Omental fat pad (tissue), 4 donors: ENCODE data around the gene TESK1. TPM values are rescaled to one million over a fixed set of nuclear protein-coding genes. Genes with fewer than 3 reads are reported as not detected.
A peak's percentile ranks its signal among the peaks of the same experiment; 100 is the strongest.

Experiments
- ATAC-seq: fragments of 150-250 bp; one replicate; pipeline ENCODE4 v1.9.1; 2016; ENCODE audit warnings: mild to moderate bottlenecking, moderate library complexity; ENCODE audit not compliant: low FRiP score
- DNase-seq: peaks from one replicate; pipeline ENCODE4 v3.0.0-alpha.2; 2019; ENCODE audit warnings: low spot score
- total RNA-seq, 4 donors: library from RNA; depleted of rRNA; stranded (reverse); fragments of >200 nt; gene quantifications; one replicate each; pipeline ENCODE4 v1.1.0, GENCODE V29; 2016
- TF ChIP-seq, protein P1 (sequence below), 3 donors: fragments of 450-650 bp; IDR thresholded peaks; one replicate each; pipeline ENCODE4 v1.5.1; 2016 to 2017; ENCODE audit warnings: antibody characterized with exemption in 3 of 3, mild to moderate bottlenecking in 3 of 3, moderate library complexity in 2 of 3

The TESK1 gene, protein sequence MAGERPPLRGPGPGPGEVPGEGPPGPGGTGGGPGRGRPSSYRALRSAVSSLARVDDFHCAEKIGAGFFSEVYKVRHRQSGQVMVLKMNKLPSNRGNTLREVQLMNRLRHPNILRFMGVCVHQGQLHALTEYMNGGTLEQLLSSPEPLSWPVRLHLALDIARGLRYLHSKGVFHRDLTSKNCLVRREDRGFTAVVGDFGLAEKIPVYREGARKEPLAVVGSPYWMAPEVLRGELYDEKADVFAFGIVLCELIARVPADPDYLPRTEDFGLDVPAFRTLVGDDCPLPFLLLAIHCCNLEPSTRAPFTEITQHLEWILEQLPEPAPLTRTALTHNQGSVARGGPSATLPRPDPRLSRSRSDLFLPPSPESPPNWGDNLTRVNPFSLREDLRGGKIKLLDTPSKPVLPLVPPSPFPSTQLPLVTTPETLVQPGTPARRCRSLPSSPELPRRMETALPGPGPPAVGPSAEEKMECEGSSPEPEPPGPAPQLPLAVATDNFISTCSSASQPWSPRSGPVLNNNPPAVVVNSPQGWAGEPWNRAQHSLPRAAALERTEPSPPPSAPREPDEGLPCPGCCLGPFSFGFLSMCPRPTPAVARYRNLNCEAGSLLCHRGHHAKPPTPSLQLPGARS
- total RNA-seq: 10 to 100 TPM; 29.6 to 53.0 (median 36.5) TPM

DNA sequence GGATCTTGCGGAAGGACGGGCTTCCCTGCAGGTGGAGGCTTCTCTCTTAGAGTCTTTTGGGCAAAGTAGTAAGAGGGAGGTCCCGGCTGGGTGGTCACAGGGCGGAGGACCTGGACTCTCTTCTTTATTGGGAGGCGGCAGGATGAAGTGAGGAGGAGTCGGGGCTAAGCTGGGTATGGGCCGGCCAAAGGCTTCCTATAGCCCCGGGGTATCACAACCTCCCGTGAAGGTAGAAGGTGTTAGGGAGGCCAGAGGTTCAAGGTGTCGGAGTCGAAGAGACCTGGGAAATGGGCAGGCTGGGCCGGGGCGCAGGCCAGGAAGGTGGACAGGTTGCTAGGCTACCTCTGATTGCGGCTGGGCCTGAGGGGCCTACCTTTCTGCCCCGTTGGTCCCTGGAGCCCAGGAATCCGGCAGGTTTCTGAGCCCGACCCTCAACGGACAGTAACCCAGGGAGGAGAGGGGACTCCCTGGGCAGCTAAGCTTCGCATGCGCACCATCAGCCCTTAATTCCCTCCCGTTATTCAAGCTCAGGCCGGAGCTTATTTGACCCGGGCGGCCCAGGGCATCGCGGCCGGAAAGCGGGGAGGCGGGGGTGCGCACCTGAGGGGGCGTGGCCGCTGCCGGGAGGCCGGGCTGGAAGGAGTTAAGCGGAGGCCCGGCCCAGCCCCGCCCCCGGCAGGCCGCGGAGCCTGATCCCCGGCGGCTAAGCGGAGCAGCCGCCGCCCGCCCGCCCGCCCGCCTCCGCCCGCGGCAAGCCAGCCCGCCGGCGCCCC is at the start of gene TESK1:
TESK1 (plus strand) TSS at position 685 of the 773 bp plus-strand sequence. CDS start 358 bp downstream, outside the sequence.
- ATAC-seq: peak; percentile 52
- no peak for DNase-seq
- TF ChIP-seq, protein P1, sequence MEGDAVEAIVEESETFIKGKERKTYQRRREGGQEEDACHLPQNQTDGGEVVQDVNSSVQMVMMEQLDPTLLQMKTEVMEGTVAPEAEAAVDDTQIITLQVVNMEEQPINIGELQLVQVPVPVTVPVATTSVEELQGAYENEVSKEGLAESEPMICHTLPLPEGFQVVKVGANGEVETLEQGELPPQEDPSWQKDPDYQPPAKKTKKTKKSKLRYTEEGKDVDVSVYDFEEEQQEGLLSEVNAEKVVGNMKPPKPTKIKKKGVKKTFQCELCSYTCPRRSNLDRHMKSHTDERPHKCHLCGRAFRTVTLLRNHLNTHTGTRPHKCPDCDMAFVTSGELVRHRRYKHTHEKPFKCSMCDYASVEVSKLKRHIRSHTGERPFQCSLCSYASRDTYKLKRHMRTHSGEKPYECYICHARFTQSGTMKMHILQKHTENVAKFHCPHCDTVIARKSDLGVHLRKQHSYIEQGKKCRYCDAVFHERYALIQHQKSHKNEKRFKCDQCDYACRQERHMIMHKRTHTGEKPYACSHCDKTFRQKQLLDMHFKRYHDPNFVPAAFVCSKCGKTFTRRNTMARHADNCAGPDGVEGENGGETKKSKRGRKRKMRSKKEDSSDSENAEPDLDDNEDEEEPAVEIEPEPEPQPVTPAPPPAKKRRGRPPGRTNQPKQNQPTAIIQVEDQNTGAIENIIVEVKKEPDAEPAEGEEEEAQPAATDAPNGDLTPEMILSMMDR (IDR thresholded peaks at IDR 0.05): no peak

DNA sequence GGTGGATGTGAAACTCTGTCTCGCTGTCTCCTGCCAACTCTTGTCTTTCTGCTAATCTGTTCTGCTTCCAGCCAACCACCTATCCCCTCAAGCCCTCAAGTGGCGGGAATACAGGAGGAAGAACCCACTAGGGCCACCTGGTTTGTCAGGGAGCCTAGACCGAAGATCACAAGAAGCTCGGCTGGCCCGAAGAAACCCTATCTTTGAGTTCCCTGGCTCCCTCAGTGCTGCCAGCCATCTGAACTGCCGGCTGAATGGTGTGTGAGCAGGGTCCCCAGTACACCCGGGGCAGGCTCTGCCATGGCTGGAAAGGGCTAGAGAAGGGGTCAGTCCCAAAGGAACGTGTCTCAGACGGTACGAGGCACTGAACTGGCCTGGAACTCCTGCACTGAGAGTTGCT is 49.2 kb upstream of the TESK1 start:
- TF ChIP-seq, protein P1 (IDR thresholded peaks at IDR 0.05): no peak
- DNase-seq: no peak
- ATAC-seq: no peak

DNA sequence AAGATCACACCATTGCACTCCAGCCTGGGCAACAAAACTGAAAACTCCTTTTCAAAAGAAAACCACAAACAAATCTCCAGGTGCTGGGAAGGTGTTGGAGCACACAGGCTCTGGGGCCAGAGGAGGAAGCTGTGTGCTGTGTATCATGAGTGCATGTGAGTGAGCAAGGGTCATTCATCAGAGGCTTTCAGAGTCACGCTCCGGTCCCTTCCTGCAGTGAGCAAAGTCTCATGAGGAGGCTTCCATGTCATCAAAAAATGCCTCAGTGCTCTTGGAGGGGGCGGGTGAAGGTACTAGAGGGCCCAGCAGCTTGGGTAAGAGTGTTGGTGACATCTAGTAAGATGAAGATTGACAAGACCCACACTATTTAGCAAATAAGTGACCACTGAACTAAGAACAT is 48.3 kb upstream of the TESK1 start:
- no peak for ATAC-seq
- TF ChIP-seq, protein P1 (IDR thresholded peaks at IDR 0.05): no peak
- no peak for DNase-seq

DNA sequence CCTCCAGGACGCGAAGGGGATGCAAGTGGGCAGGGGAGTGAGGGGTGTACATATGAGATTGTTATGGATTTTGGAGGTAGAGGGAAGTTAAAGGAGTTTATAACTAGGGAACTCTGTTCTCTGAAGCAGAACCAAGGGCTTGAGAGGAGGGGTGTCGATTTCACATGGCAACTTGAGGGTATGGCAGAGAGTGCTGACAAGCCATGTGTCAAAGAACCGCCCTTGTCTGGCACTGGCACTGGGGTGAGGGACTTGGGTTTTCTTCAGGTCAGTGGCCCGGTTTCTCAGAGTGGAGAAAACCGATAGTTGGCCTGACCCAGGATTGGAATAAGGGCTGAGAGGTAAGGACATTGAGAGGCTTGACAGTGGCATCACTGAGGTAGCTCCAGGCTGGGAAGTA is 47.7 kb upstream of the TESK1 start:
- DNase-seq (no peak), ATAC-seq (no peak)
- TF ChIP-seq, protein P1 (IDR thresholded peaks at IDR 0.05): no peak

DNA sequence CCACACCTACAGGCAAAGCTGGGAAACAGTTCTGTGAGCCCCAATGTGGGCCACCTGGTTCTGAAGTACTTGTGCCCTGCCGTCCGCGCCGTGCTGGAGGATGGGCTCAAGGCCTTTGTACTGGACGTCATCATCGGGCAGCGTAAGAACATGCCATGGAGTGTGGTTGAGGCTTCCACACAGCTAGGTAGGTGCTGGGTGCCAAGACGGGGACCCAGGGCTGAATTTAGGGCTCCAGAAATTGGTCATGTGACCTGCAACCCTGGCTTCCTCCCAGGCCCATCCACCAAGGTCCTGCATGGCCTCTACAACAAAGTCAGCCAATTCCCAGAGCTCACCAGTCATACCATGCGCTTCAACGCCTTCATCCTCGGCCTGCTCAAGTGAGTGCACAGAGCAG is 46.9 kb upstream of the TESK1 start:
- TF ChIP-seq, protein P1 (IDR thresholded peaks at IDR 0.05): no peak
- ATAC-seq (no peak), DNase-seq (no peak)

DNA sequence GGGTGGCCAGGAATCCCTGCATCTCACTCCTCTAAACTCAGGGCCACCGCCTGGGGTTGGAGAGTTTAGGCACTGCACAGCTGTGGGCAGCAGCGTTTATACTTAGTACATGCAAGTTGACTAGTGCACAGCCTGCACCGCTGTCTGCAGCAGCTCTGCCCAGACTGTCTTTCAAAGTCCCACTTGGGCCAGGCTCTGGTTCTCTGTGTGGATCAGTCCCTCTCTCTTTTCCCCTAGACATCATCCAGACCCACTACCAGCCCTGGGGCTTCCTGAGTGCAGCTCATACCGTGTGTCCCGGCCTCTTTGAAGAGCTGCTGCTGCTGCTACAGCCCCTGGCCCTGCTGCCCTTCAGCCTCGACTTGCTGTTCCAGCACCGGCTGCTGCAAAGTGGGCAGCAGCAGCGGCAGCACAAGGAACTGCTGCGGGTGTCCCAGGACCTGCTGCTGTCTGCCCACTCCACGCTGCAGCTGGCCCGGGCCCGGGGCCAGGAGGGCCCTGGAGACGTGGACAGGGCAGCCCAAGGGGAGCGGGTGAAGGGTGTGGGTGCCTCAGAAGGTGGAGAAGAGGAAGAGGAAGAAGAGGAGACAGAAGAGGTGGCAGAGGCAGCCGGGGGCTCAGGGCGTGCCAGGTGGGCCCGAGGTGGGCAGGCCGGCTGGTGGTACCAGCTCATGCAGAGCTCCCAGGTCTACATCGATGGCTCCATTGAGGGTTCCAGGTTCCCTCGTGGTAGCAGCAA is 45.1 kb upstream of the TESK1 start:
- ATAC-seq (no peak), DNase-seq (no peak)
- TF ChIP-seq, protein P1 (IDR thresholded peaks at IDR 0.05): no peak
